DMS114 treated with DMSO at 0.1 percent for 48 hours (cell line): ENCODE measurements around the gene KTN1.

Experiments
- DNase-seq: peaks from one replicate; lab custom pipeline; 2025; ENCODE audit not compliant: unreplicated experiment; lab: John Stamatoyannopoulos, UW

The KTN1 gene

GRCh38 chr14:55609681-55610080, 29.7 kb downstream of the KTN1 start:
- DNase-seq = no peak

GRCh38 chr14:55610713-55611370, 30.8 kb downstream of the KTN1 start:
- no peak for DNase-seq

GRCh38 chr14:55611859-55612258, 31.9 kb downstream of the KTN1 start:
- DNase-seq = no peak

DNA sequence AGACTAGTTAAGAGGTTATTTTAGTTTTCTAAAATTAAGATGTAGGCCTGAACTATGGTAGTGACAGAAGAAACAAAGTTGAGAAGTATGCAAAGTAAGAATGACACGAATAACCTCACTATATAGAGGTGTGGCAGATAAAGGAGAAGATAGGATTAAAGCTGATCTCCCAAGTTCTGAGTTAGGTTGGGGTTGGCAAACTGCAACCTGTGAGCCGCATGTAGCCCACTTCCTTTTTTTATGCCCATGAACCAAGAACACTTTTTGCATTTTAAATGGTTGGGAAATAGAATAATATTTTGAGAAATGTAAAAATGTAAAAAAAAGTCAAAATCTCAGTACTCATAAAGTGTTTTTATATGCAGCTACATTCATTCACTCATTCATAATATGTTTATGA, 34.3 kb downstream of the KTN1 start:
- no peak for DNase-seq

- DNase-seq = no peak
These were observed 40.3 kb downstream of the KTN1 start for GRCh38 chr14:55620277-55620676.

- no peak for DNase-seq
These were observed 41.0 kb downstream of the KTN1 start for GRCh38 chr14:55620981-55621380.

DNA sequence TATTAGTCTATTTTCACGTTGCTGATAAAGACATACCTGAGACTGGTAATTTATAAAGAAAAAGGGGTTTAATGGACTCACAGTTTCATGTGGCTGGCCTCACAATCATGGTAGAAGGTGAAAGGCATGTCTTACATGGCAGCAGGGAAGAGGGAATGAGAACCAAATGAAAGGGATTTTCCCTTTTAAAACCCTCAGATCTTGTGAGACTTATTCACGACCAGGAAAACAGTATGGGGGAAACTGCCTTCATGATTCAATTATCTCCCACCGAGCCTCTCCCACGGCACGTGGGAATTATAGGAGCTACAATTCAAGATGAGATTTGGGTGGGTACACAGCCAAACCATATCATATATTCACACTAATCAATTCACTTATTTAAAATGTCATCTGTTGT, 41.4 kb downstream of the KTN1 start:
- no peak for DNase-seq

GRCh38 chr14:55624913-55625312, 44.9 kb downstream of the KTN1 start:
- DNase-seq = no peak

- DNase-seq = no peak
These were observed 45.5 kb downstream of the KTN1 start for GRCh38 chr14:55625481-55625880.

DNA sequence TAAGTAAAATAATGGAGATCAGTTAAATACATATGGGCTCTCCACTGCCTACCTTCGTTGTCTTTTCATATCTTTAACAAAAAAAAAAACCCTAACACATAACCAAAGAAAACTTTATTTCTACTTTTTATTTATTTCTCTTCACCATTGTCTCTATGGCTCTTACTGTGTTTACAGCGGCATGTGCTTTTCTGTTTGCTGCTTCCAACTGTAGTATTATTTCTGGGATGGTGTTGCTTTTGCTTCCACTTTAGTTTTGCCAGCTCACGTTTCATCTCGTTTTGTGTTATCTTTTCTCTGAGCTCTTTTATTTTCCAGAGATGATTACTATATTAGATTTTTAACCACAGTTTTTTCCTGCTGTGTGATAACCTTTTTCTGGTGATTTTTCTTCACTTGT, 46.1 kb downstream of the KTN1 start:
- no peak for DNase-seq

DNA sequence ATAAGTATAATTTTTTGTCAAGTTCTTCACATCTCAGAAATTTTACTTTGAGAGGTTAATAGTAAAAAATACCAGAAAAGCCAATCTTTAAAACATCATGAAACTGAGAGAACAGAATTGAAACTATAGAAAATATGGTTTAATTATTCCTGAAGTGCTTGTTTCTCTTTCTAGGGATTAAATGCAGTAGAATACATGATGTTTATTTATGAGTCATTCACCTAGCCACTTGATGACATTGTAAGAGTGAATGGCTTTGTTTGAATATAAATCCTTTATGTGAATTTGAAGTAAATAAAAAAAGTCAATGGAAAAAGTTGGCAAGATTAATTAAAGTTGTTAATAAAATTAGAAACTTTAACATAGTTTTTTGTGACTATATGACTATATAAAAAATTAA, 48.4 kb downstream of the KTN1 start:
- no peak for DNase-seq

DNA sequence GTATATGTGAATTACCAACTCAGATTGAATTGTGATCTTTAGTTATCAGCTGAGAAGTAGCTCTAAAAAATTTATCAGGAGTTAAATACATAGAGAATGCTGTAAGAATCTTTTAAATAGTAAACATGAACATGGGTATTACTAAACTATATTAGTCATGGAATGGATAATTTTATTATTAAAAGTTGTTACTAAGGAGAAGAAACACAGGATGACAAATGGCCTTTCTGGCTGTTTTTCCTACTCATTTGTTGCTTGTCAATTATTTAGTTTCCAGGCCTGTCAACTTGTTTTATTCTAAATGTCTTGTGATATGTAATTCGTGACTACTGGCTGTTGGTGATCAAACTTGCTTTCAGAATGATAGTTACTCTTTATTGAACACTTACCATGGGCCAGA, 58.7 kb downstream of the KTN1 start:
- DNase-seq = no peak

DNA sequence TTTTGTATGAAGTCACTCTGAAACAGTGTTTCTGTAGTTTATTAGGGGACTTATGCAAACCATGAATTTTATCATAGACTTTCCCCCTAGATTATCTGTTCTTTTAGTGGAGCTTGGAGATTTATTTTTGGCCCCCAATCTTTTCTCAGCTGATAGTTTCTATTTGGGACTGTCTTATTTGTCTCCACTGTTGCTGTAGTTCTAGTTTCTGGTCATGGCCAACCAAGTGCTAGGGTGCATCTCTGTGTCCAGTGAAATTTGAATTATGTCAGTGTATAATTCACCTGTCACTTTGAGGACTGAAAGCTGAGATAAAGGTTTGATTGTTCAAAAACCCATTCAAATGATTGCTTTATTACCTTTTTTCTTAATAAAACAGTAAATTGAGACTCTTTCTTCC, 61.3 kb downstream of the KTN1 start:
- DNase-seq = no peak

GRCh38 chr14:55641954-55642353, 61.9 kb downstream of the KTN1 start:
- no peak for DNase-seq

DNA sequence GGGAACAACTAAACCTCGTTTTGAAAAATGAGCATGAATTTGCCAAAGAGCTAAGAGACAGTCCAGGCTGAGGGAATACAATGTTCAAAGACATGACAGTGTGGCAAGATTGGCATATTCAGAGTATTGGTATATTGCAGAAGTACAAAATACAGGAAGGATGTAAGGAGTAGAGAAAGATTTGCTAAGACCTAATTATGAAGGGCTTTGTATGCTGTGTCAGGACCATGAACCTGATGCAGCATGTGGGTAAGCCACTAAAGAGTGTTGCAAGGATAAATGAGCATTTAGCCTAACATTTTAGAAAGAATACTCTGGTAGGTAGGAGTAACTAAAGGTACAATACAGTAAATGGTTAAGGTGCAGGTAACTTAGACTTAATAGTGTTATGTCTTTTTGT, 65.1 kb downstream of the KTN1 start:
- no peak for DNase-seq

DNA sequence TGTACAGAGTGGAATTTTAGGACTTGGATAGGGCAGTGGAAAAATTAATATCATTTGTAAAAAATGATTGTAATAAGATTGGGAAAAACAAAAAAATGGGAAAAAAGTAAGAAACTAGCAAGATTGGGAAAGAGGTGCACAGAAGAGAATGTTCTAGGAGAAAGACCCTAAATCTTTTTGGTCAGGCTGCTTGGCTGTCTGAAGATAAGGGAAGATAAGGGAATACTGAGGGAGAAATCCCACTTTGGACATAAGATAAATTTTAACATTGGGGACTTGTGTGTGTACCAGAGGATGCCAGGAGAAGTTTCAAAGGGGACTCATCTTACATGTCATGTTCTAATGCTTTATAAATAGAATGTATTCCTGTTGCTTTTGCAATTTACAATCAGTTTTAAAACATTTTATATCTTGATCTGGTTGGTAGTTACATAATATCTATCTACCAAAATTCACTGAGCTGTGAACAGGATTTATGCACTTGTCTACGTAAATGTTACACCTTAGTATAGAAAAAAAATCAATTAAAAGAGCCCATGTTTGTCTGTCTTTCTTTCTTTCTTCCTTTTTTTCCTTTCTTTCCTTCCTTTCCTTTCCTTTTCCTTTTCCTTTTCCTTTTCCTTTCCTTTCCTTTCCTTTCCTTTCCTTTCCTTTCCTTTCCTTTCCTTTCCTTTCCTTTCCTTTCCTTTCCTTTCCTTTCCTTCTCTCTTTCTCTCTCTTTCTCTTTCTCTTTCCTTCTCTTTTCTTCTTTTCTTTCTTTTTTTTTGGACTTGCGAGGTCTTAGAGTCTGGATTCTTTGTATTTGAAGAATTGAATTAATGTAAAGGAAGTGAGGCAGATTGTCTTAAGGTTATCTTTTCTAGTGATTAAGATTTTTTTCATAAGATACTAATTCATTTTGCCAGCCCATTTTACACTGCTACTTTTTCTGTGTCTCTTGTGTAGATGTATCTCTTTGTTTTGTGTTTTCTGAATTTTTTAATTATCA, 66.1 kb downstream of the KTN1 start:
- no peak for DNase-seq

DNA sequence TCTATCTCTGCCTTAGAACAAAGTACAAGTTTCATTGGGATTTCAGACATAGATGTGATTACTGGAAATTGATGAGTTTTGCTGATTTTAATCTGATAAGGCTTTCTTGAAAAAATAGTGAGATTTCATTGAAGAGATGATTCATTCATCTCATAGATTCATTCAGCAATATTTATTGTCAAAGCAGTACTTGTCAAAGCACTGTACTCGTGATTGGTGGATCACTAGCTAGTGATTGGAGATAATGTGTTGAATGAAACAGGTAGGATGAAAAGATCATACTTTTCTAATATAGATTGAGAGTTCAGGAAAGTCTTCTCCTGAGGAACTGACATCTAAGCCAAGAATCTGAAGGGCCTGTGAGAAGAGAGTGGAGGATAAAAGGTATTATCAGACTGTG, 71.0 kb downstream of the KTN1 start:
- no peak for DNase-seq

DNA sequence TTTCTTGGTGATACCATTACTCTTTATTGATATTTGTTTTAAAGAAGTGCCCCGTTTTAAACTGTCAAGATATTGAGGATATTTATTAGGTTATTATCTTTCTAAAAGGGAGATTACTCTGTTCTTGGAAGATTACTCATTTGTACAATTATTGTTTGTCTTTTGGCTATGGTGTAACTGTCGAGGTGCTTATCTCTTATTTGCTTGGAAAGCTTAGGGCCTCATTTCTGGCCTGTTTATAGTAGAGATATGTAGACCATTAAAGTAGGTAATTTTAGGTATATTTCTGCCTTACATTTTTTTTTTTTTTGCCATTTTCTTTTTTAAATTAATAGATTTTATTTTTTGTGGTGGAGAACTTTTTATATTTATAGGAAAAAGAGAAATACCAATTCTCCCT, 74.2 kb downstream of the KTN1 start:
- no peak for DNase-seq

DNA sequence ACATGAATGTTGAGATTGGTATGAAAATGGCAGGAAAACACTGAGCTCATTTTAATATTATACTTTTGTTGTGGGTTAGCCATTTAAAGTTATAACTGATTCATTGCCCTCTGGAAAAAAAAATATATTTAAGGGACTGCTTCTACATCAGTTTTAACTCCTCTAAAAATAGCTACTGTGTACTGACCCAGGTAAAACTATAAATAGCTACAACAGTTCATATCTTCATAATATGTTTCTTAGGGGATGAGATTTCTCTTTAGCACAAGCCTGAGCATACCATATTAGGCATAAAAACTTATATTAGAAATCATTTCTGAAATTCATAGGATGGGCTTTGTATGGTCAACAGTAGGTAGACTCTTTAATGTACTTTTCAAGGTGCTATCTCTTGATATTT, 81.0 kb downstream of the KTN1 start:
- DNase-seq = no peak

DNA sequence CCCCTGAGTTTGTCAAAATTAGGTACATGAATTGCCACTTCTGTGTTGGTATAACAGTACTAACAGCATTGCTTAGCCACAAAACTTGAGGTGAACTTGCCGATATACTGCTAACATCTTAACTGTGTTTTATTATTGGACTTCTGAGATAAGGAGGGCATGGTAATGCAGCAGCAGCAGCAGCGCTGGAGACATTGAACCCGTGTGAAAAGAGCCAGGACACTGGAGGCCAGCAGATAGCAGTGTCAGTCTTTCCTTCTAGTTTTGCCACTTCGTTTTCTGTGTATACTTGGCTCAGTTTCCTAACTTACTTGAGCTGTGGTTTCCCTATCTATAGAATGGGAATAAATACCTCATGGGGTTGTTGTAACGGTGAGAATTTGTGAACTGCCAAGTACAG, 82.7 kb downstream of the KTN1 start:
- no peak for DNase-seq

DNA sequence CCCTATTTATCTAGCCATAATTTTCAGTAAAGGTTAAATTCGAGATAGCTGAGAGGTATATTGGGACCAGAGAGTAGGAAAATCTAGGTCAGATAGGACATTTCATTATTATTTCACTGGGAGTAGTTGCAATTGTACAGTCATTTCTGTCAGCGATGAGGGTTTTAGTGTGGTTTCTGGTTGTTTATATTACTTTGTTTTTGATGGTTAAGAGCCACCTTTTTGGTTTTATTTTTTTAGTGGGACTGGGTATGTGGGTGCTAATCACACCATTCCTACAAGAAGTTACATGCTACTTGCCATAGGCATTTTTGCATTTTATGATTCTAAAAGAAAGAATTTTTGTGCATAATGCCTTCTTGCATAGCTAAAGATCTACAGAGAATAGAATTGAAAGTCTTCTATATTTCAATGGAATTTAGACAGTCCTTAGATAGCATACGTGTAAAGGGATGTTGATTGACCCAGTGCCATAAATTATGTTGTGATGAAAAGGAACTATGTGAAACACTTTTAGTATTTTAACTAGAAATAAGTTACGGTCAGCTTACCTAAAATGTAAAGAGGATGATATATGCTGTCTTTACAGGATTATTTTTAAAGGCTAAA, 85.2 kb downstream of the KTN1 start:
- DNase-seq = no peak

GRCh38 chr14:55667801-55668200, 87.8 kb downstream of the KTN1 start:
- DNase-seq = no peak
